A549 (cell line): Measurements from ENCODE around the gene DCAF15.

Source experiments
- FOSL2 ChIP-seq, 2 experiments: fragments of 450-650 bp in 1 of 2; fragments of >200 bp in 1 of 2; sonication (Bioruptor Twin) in 1 of 2; formaldehyde crosslinking; IDR thresholded peaks; 2 replicates each; pipeline versions ENCODE4 v1.5.0 to v1.6.1; 2016 to 2020; ENCODE audit warnings: mild to moderate bottlenecking in 1 of 2, moderate library complexity in 1 of 2
- POLR2A ChIP-seq: IDR thresholded peaks from 2 replicates; pipeline ENCODE4 v1.6.1; 2012; ENCODE audit warnings: mild to moderate bottlenecking, low read length
- TF ChIP-seq, protein P1 (sequence below): fragments of >200 bp; sonication (Bioruptor Twin); formaldehyde crosslinking; IDR thresholded peaks from 3 replicates; pipeline ENCODE4 v1.5.1; 2016

DNA sequence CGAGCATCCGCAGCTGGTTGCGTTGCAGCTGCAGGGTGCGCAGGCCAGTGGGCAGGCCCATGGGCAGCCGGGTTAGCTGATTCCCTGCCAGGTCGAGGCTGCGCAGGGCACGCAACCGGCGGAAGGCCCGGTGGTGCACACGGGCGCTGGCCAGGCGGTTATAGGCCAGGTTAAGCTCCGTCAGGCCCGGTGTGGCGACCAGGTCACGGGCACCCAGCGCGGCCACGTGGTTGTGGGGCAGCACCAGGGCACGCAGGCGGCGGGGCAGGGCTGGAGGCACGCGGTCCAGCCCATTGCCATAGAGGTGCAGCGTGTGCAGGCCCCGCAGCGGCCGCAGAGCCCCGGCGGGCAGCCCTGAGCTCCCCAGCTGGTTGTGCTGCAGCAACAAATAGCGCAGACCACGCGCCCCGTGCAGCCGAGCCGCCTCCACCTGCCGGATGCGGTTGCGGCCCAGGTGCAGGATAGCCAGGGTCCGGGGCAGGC lies 19.4 kb upstream of the DCAF15 start:
- TF ChIP-seq, protein P1, sequence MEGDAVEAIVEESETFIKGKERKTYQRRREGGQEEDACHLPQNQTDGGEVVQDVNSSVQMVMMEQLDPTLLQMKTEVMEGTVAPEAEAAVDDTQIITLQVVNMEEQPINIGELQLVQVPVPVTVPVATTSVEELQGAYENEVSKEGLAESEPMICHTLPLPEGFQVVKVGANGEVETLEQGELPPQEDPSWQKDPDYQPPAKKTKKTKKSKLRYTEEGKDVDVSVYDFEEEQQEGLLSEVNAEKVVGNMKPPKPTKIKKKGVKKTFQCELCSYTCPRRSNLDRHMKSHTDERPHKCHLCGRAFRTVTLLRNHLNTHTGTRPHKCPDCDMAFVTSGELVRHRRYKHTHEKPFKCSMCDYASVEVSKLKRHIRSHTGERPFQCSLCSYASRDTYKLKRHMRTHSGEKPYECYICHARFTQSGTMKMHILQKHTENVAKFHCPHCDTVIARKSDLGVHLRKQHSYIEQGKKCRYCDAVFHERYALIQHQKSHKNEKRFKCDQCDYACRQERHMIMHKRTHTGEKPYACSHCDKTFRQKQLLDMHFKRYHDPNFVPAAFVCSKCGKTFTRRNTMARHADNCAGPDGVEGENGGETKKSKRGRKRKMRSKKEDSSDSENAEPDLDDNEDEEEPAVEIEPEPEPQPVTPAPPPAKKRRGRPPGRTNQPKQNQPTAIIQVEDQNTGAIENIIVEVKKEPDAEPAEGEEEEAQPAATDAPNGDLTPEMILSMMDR, result no peak
- no peak for TF ChIP-seq FOSL2 (IDR thresholded peaks at IDR 0.05)
- no peak for TF ChIP-seq FOSL2 (CRISPR knock-in tag; IDR thresholded peaks at IDR 0.05)
- TF ChIP-seq POLR2A, result no peak
